MM.1S (cell line): Measurements from ENCODE around the gene HSDL2.

Experiments used
- DNase-seq: peaks from one replicate; pipeline ENCODE4 v3.0.0-alpha.2; 2015
- H2AFZ ChIP-seq: fragments of 300-600 bp; sonication (generic); 2 replicates; pipeline ENCODE4 v1.6.0; 2016; ENCODE audit warnings: antibody characterized with exemption, low read length
- H3F3A ChIP-seq: fragments of 300-600 bp; sonication (generic); 2 replicates; pipeline ENCODE4 v1.6.1; 2016; ENCODE audit warnings: mild to moderate bottlenecking, antibody characterized with exemption, low read length, moderate library complexity, mixed read lengths; ENCODE audit not compliant: insufficient read depth
- H3K27ac ChIP-seq: fragments of 300-600 bp; sonication (generic); 2 replicates; pipeline ENCODE4 v1.5.1; 2016; ENCODE audit warnings: mild to moderate bottlenecking, low read length
- H3K27me3 ChIP-seq: fragments of 300-600 bp; sonication (generic); replicated peaks from 2 replicates; pipeline ENCODE4 v1.6.0; 2016; ENCODE audit warnings: low read length; ENCODE audit not compliant: insufficient read depth
- H3K36me3 ChIP-seq: fragments of 300-600 bp; sonication (generic); replicated peaks from 2 replicates; pipeline ENCODE4 v1.6.1; 2016; ENCODE audit warnings: mild to moderate bottlenecking, low read length, mixed read lengths; ENCODE audit not compliant: insufficient read depth
- H3K4me1 ChIP-seq: fragments of 300-600 bp; sonication (generic); 2 replicates; pipeline ENCODE4 v1.6.1; 2016; ENCODE audit warnings: low read length, mixed read lengths
- H3K4me2 ChIP-seq: fragments of 300-600 bp; sonication (generic); 2 replicates; pipeline ENCODE4 v1.6.0; 2016; ENCODE audit warnings: low read depth, low read length
- H3K4me3 ChIP-seq: fragments of 300-600 bp; sonication (generic); 2 replicates; pipeline ENCODE4 v1.5.1; 2016; ENCODE audit warnings: low read length, mixed read lengths
- H3K79me2 ChIP-seq: fragments of 300-600 bp; sonication (generic); 2 replicates; pipeline ENCODE4 v1.6.1; 2016; ENCODE audit warnings: mixed run types, low read length, mixed read lengths
- H3K9ac ChIP-seq: fragments of 300-600 bp; sonication (generic); 2 replicates; pipeline ENCODE4 v1.6.1; 2016; ENCODE audit warnings: low read length, mixed read lengths
- H3K9me2 ChIP-seq: fragments of 300-600 bp; sonication (generic); replicated peaks from 2 replicates; pipeline ENCODE4 v1.6.1; 2016; ENCODE audit warnings: mild to moderate bottlenecking, low read length, mixed read lengths; ENCODE audit not compliant: insufficient read depth
- H3K9me3 ChIP-seq: fragments of 300-600 bp; sonication (generic); replicated peaks from 2 replicates; pipeline ENCODE4 v1.6.1; 2016; ENCODE audit warnings: mild to moderate bottlenecking, low read length, mixed read lengths; ENCODE audit not compliant: insufficient read depth
- H4K20me1 ChIP-seq: fragments of 300-600 bp; sonication (generic); 2 replicates; pipeline ENCODE4 v1.6.1; 2016; ENCODE audit warnings: mild to moderate bottlenecking, low read length, moderate library complexity, mixed read lengths; ENCODE audit not compliant: insufficient read depth
- EZH2 ChIP-seq: fragments of 300-600 bp; sonication (generic); optimal IDR thresholded peaks from 2 replicates; pipeline ENCODE3; 2017; ENCODE audit warnings: low read depth, mild to moderate bottlenecking, antibody characterized with exemption, low read length, mixed read lengths
- EZH2phosphoT487 ChIP-seq: fragments of 300-600 bp; sonication (generic); IDR thresholded peaks from 2 replicates; pipeline ENCODE4 v1.6.1; 2018; ENCODE audit warnings: antibody characterized with exemption, low read length
- TF ChIP-seq, protein P1 (sequence below): fragments of 300-600 bp; sonication (generic); IDR thresholded peaks from 2 replicates; pipeline ENCODE4 v1.5.1; 2016; ENCODE audit warnings: antibody characterized with exemption, low read length, mixed read lengths

Gene HSDL2

DNA sequence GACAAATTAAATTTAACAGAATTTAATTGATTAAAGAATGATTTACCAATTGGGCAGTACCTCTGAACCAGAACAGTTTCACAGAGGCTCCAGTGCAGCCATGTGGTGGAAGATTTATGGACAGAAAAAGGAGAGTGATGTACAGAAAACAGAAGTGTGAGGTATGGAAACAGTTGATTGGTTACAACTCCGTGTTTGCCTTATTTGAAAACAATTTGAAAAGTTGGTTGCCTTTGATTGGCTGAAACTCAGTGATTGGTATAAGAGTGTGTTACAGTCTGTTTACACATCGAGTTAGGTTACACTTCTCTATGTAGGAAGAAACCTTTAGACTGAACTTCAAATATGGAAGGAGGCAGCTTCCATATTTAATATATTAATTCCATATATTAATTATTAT lies 136.9 kb downstream of the HSDL2 start:
- Histone ChIP-seq H3K4me1 (no peaks in the 10 kb centered on the region), H3K79me2 (no peaks in the 10 kb centered on the region), H3K36me3 (no peaks in the 10 kb centered on the region), H3K9me3 (no peaks in the 10 kb centered on the region), H3K4me2 (no peak overlapping the region), H3K9ac (no peak overlapping the region), H2AFZ (no peak overlapping the region), H3K9me2 (no peaks in the 10 kb centered on the region), H4K20me1 (no peaks in the 10 kb centered on the region), H3K4me3 (no peak overlapping the region), H3K27me3 (no peaks in the 10 kb centered on the region), H3F3A (no peaks in the 10 kb centered on the region), H3K27ac (no peak overlapping the region)
- DNase-seq: no peak
- TF ChIP-seq EZH2 (no peak), EZH2phosphoT487 (no peak)
- TF ChIP-seq, protein P1, sequence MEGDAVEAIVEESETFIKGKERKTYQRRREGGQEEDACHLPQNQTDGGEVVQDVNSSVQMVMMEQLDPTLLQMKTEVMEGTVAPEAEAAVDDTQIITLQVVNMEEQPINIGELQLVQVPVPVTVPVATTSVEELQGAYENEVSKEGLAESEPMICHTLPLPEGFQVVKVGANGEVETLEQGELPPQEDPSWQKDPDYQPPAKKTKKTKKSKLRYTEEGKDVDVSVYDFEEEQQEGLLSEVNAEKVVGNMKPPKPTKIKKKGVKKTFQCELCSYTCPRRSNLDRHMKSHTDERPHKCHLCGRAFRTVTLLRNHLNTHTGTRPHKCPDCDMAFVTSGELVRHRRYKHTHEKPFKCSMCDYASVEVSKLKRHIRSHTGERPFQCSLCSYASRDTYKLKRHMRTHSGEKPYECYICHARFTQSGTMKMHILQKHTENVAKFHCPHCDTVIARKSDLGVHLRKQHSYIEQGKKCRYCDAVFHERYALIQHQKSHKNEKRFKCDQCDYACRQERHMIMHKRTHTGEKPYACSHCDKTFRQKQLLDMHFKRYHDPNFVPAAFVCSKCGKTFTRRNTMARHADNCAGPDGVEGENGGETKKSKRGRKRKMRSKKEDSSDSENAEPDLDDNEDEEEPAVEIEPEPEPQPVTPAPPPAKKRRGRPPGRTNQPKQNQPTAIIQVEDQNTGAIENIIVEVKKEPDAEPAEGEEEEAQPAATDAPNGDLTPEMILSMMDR: no peak

DNA sequence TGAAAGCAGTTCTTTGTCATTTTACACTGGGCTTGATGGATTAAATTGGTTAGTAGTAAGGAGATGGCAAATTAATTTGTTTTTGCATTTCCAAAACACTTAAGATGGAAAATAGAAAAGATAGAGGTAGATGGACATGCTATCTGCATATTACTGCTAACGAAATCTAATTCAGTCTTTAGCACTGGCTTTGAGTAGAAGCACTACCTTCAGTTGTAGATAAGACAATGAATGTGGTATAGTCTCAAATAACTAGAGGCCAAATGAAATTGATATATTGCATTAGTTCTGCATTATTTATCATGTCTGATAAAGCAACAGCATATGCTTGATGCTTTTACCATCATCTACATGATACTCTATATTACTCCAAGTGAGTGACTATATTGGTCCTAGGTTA lies 140.2 kb downstream of the HSDL2 start:
- Histone ChIP-seq H3K9me2 (no peaks in the 10 kb centered on the region), H2AFZ (no peak overlapping the region), H3K27me3 (no peaks in the 10 kb centered on the region), H3K36me3 (no peaks in the 10 kb centered on the region), H3K4me2 (no peak overlapping the region), H3K4me1 (no peaks in the 10 kb centered on the region), H3K9ac (no peak overlapping the region), H3F3A (no peaks in the 10 kb centered on the region), H3K27ac (no peak overlapping the region), H3K4me3 (no peak overlapping the region), H4K20me1 (no peaks in the 10 kb centered on the region), H3K79me2 (no peaks in the 10 kb centered on the region), H3K9me3 (no peaks in the 10 kb centered on the region)
- DNase-seq: no peak
- TF ChIP-seq, protein P1: no peak
- TF ChIP-seq EZH2 (no peak), EZH2phosphoT487 (no peak)

DNA sequence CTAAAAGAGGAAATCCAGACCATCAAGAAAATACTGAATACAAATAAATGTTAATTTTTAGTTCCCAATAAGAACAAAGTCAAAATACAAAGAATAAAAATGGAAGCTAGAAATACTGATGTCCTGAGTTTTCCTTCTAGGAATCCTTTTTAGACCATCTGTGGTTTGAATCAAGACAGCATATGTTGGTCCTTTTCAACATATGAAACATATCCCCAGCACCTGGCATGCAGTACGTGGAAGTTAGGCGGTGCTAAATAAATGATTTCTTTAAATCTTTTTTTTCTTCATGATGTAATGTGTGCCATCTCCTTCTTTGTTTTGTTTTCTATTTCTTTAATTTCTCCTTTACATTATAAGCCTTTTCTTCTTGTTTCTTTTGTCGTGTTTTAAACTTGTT lies 140.7 kb downstream of the HSDL2 start:
- no peaks in the 10 kb centered on the region for H3K36me3 ChIP-seq
- no peak overlapping the region for H3K27ac ChIP-seq
- TF ChIP-seq EZH2 (no peak), EZH2phosphoT487 (no peak)
- TF ChIP-seq, protein P1: no peak
- H3K79me2 ChIP-seq: no peaks in the 10 kb centered on the region
- no peaks in the 10 kb centered on the region for H4K20me1 ChIP-seq
- no peaks in the 10 kb centered on the region for H3K9me3 ChIP-seq
- no peak overlapping the region for H2AFZ ChIP-seq
- no peak for DNase-seq
- no peaks in the 10 kb centered on the region for H3K9me2 ChIP-seq
- H3K4me2 ChIP-seq: no peak overlapping the region
- no peak overlapping the region for H3K9ac ChIP-seq
- H3K27me3 ChIP-seq: no peaks in the 10 kb centered on the region
- no peak overlapping the region for H3K4me3 ChIP-seq
- H3K4me1 ChIP-seq: no peaks in the 10 kb centered on the region
- no peaks in the 10 kb centered on the region for H3F3A ChIP-seq
